ENCODE data around the gene PAEP.
"Not testable (repeated sequence)": the region's sequence is repeated elsewhere in the genome, so short reads cannot be mapped to it uniquely, and the experiment has no call there.

PAEP gene

DNA sequence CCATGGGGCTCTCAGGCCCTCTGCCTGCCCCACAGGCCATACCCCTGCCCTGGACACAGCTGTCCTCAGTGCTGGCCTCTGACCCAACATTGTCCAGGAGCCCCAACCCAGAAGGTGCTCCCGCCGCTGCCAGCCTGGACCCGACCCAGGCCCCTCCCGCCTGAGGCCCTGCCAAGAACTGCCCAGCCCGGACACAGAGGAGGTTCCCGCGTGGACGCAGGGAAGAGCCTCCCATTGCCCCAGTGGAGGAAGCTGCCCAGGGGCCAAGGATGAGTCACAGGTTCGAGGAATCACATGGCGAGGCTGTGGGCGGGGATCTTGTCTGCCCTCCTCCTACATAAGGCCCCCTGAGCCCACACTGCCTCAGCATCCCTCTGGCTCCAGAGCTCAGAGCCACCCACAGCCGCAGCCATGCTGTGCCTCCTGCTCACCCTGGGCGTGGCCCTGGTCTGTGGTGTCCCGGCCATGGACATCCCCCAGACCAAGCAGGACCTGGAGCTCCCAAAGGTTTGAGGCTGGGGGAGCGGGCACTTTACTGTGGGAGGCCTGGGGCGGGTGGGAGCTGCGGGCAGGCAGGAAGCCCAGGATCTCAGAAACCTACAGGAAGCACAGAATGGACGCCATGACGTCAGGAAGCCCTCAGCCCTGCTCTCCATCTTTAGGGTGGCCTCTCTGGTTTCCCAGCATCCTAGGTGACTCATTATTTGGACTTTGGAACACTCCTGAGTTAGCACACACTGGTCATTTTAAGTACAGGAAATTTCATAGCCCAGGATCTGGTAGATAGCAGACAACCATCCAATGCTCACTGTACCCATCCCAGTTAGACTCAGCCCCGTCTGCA is at the start of gene PAEP:
TSS of gene PAEP (plus strand) at position 366 of the 844 bp plus-strand sequence.
- no peak for DNase-seq

DNA sequence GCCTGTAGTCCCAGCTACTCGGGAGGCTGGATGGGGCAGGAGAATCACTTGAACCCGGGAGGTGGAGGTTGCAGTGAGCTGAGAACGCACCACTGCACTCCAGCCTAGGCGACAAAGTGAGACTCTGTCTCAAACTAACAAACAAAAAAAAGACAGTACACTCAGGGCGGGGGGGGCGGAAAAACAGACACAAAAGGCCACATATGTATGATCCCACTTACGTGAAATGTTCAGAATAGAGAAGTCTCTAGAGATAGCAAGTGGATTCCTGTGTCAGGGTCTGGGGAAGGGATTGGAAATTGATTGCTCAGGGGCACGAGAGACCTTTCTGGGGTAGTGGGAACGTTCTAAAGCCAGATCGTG is 49.3 kb upstream of the PAEP start:
- no peak for DNase-seq

DNA sequence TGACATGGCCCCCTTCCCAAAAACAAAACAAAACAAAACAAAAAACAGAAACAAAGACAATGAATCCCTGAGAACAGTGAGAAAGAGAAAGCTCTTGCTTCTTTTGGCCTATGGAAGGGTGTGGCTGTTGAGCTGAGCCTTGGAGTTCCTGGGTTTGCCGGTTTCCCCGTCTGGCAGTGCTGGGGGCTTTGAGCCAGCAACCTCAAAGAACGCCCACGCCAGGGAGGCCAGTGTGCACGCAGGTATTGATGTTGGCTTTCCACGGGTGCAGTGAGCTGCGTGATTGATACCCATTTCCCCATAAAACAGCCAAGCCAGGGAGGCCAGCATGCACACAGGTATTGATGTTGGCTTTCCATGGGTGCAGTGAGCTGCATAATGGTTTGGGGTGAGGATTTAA is 48.7 kb upstream of the PAEP start:
- no peak for DNase-seq

DNA sequence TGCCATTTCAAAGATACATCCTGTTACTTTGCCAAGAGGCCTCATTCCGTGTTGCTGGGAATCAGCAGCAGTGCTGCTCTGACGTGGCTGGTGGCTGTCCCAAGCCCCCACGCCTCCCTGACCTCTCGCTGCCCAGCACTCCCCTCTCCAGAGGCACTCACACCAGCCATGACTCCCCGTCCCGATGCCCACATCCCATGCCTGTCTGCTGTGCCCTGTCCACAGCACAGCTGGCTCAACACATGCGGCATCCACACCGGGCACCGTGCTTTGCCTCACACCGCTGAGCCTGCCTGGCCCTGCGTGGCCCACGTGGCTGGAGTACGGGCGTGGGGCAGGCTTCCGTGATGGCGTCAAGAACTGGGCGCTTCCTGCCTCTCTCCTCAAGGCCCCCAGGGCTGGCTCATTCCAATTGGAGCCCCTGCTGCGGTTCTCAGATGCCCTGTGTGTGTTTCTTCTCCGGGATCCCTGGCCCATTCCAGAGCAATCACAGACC is 48.2 kb upstream of the PAEP start:
- DNase-seq = no peak

DNA sequence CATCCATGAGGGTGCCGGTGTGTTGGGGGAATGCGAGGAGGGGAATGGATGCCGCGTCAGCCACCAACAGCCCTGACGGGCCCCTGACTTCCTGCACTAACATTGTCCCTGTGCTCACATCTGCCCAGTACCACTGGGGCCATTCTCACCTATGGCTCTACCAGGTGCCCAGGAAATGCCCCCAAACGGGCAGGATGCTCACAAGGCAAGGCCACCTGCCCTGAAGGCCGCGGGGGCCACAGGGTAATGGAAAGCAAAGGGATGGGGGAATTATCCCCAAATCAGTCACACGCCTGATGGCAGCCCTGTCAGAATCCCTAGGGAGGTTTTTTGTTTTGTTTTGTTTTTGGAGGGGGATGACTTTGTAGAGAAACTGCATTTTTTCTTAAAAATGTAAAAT is 47.6 kb upstream of the PAEP start:
- DNase-seq = not testable (repeated sequence)

DNA sequence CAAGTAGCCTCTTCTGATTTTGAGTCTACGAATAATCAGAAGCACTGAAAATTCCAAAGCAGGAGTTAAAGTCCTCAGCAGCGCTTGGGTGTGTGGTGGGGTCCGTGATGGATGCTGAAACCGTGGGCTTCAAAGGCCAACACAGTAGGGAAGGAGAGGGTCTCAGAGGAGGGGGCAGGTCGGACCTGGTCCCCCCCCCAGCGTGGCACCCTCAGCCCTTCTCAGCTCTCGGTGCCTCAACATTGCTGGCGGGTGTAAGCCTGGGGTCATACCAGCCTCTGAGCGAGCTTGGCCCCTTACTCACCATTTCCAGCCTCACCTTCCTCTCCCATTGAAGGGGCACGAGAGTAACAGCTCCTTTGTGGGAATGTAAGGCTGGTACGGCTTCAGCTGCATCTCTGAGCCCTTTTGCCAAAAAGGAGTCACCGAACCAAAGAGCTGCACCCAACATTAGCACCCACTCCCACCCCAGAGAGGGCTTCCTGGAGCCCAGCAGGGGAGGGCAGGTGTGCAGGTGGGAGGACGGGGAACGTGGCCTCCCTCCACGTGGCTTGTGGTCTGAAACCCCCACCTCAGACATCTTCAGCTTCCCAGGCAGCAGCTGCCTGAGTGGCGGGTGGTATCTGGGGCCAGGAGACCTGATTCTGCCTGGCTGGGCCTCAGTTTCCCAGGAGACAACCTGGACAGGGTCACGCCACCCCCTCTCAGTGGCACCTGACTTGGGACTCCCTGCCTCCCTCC is 47.0 kb upstream of the PAEP start:
- DNase-seq = no peak

DNA sequence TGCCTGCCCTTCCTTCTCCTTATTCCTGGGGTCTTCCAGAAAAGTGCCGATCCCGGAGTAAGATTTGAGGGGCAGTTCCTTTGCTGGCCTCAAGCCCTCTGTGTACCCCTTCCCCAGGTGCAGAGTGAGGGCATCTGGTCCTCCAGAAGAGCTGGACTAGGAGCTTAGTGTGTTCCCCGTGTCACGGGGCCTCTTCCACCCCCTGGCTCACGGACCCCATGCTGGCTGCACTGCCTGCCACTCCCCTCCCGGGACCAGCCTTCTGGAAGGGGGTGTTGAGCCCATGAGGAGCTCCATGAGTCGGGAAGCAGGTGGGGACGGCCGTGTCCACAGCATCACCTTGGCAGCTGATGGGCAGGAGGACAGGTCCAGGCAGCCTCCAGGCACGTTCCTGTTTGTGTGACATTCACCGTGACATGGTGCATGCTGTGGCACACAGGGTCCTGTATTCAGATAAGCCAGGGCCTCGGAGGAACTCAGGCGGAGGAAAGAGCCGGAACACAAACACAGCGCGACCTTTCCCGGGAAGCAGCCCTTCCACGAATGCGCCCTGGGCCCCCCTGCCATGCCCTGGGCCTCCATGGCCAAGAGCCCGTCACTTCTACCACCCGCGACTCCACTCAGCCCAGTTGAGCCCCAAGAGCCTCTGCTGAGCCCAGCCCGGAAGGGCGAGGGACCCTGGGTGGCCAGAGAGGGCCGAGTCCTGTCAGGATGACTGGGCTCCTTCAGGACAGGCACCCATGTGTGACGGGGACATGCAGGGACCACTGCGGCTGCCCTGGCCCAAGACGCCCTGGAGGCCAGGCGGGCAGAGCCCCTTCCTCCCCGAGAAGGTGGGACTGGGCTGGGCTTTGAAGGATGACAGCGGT is 46.2 kb upstream of the PAEP start:
- no peak for DNase-seq

DNA sequence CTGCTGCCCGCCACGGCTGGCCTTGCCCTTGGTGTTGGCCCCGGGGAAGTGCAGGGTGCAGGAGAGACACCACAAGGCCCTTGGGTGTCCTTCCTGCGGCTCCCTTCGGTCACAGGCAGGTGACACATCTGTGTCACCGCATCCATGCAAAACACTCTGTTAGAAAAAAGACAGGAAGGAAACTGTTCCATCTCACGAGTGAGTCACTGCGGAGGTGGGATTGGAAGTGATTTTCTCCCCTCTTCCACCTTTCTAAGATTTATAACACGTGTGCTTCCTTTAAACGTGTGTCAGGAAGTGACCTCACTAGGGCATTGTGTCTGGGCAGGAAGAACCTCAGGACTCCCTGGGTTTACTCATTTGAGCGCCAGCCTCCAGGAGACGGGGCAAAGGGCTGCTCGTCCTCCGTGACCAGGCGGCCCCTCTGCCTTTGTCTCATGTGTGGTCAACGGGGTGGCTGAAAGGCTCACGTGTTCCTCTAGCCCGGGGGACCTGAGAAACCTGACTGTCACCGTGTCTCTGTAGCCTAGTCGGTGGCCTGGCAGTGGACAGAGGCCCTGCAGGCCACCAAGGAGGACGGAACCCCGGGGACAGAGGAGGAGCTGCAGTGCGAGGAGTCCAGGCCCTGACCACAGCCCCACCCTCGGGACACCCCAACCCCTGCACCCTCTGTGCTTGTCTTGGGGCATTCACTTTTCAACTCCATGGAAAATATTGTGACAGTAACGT is 45.3 kb upstream of the PAEP start:
- DNase-seq = no peak

DNA sequence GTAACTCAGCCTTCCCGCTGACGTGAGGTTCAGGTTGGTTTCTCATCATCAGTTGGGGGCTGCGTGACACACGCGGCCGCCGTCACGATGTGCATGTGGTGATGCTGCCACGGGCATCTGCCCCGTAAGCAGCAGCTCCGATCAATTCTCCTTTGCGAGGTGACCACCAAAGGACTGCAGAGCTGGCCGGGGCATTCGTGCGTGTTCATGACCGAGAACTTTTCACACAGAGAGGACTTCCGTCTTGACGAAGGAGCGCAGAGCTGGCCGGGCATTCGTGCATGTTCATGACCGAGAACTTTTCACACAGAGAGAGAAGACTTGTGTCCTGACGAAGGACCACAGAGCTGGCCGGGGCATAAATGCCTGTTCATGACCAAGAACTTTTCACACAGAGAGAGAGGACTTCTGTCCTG is 44.1 kb upstream of the PAEP start:
- no peak for DNase-seq

DNA sequence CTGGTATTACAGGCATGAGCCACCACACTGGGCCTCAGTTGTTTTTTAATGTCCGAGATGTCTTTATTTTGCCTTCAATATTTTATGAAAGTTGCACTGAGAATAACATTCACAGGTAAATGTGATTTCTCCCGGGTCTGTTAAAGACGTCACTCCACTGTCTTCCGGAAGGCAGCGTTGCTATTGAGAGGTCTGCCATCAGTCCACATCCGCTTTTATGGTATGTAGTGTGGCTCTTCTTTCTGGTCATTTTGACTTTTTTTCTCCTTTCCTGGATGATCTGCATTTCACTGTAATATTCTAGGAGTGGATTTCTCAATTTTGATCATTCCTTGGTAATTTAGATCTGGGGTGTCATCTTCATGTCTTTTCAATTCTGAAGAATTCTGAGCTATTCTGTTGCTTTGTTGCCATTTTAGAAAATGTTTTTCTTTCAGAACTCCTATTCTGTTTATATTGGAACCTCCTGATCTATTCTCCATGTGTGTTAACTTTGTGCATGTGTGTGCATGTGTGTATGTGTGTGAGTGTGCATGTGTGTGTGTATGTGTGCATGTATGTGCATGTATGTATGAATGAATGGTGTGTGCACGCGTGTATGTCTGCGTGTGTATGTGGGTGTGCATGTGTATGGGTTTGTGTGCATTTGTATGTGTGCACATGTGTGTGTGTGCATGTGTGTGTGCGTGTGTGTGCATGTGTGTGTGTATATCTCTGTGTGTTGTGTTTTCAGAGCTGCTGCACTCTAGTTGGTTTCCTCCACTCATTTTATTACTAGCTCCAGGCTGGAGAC is 42.2 kb upstream of the PAEP start:
- DNase-seq = no peak

DNA sequence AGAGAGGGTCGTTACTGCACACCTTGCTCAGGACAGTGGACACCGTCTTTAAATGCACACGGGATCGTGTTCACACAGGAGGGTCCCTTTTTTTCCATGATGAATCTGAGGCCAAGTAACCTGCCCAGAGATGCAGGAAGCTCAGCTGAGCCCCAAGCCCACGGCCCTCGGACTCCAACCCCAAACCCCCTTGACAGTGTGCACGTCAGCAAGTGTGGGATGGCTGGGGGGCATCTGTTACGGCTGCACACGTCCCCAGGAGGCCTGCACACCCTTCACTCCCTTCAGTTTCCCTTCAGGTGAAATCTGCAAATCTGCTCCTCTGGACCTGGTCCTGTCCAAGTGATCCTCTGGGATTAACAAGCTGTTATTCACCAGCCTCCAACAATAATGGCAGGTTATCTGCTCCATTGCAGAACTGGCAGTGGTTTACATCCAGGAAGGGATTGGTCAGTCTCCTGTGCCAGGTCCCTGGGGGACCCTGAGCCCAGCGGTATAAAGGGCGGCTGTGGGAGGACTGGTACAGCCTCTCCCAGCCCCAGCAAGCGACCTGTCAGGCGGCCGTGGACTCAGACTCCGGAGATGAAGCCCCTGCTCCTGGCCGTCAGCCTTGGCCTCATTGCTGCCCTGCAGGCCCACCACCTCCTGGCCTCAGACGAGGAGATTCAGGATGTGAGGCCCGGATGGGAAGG is 40.5 kb upstream of the PAEP start, which contains the start of gene LCN1:
TSS of gene LCN1 (plus strand) at position 525 of the 692 bp plus-strand sequence. CDS start at position 583, 58 bp downstream.
- no peak for DNase-seq

DNA sequence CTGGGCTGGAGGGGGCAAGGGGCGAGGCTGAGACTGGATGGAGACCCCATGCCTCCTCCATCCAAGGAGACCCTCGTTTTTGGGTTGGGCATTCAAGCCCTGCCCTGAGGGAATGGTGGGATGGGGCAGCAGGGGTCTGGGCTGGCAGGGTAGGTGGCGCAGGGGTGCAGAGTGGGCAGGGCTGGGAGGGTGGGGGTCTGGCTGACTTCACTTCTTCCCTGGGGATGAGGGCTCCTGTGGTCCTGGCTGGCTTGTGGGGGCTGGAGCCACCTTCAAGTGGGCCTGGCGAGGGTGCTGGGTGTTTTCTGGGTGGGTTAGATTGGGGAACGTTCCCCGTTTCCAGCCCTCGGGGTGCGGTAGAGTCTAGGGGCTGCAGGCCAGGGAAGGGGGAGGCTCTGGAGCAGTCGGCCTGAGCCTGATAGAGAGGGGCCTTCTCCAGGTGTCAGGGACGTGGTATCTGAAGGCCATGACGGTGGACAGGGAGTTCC is 39.9 kb upstream of the PAEP start:
- no peak for DNase-seq

DNA sequence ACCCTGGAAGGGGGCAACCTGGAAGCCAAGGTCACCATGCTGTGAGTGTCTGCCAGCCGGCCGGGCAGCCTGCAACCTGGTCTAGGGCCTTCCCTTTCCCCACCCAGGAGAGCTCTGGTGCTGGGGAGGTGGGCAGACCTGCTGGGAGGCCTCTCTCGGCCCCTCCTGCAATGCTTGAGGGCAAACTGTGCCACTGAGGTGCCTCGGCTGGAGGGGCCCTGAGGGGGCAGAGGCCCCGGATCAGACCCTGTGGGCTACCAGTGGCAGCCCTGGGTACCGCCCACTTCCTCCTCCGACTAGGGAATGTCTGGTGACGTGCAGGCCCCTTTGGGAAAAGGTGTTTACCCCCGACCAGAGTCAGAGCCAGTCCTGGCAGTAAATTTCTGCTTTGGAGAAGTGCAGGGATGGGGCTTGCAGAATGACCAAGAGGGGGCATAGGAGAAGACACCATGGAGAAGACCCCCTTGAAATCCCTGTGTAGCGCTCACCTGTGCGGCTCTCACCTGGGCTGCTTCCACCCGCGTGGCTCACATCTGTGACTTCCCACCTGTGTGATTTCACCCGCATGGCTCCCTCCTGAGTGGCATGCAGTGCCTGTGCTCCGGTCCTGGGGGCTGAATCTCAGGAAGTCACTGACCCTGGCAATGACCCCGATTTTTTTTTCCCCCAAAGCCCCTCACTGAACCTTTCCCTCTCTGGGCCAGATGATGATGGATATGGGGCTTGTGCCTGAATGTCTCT is 39.2 kb upstream of the PAEP start:
- DNase-seq = no peak

DNA sequence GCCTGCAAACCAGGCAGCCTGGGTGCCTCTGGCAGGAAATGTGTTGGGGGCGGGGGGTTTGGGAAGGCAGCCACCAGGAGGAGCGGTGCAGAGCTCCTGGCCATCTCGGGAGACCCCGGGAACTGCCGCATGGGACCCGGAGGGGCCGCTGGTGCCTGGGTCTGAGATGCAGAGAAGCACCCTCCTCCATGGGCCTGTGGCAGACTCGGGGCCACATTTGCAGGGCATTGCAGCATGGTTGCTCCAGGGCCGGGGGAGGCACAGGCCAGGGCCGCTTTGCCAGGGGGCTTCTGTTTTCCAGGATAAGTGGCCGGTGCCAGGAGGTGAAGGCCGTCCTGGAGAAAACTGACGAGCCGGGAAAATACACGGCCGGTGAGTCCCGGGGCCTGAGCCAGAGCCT is 38.6 kb upstream of the PAEP start:
- no peak for DNase-seq

DNA sequence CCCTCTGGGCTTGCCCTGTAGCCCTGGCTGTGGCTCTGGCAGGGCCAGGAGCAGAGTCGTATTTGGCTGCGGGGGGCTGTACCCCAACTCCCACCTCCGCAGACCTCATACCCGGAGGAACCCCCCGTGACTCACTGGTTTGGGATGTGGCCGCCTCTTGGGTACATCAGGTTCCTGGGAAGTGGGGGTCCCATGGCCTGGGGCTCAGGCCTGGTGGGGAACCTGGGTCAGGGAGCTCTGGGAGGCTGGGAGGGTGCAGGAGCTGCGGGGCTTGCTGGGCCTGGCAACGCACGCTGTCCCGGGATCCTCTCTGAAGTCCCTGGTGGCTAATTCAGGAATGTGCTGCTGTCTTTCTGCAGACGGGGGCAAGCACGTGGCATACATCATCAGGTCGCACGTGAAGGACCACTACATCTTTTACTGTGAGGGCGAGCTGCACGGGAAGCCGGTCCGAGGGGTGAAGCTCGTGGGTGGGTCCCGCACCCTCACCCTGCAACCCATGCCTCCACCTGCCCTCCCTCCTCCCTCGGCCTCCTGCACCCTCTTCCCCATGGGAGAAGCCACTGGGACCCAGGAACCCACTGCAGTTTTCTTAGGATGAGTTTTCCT is 37.9 kb upstream of the PAEP start:
- DNase-seq = no peak

DNA sequence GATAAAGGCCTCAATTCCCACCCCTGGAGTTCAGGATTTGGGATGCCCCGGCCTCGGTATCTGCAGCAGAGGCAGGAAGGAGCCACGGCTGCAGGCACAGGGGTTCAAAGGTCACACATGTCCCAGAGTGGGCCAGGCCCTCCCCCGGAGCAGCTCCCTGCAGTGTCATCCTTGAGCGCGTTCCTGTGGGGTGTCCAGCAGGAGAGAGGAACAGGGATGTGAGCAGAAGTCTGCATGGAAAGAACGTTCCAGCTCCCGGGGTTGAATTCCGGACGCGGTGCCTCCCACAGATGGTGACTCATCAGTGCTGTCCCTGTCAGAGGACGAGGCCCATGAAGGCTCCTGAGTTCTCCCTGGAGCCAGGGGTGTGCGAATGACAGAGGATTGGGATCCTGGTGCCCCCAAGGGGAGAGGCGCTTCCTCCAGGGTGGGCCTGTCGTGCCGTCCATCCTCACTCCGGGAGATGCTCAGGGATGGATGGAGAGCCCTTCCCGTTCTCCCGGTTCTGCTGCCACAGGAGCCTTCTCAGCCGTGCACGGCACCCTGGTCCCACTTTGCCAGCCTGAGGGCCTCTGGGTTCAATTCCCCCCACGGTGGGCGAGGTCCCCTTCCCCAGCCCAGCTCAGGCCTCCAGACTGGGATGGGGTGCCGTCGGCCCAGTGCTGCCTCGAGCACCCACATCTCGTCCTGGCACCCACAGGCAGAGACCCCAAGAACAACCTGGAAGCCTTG is 37.3 kb upstream of the PAEP start:
- DNase-seq = no peak

DNA sequence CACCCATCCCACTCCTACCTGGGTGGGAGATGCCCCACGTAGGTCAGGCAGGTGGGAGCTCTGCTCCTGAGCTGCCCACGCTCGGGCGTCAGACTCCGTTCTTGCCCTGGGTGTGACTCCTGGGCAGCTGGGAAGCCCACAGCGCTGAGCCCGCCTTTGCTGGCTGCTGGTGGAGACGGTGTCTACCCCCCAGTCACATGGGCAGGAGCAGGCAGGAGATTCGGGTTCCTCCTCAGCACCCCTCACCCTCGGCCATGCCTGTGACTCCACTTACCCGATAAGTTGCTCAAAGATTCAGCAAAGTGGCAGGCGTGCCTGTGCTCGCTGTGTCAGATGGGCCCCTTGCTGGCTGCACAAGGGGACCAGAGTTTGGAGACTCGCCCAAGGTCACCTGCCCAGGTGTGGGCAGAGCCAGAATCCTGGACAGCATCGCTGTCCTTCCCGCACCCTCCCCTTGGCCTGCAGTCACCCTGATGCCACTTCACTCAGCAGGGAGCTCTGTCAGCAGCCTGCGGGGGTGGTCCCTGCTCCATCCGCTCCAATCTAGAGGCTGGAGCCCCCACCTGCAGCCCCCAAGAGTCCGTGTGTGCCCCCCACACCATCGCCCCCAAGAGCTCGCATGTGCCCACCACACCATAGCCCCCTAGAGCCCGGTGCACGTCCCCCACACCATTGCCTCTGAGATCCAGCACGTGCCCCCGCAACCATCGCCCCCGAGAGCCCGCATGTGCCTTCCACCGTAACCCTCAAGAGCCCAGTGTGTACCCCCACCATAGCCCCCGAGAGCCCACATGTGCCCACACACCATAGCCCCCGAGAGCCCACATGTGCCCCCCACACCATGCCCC is 36.1 kb upstream of the PAEP start:
- DNase-seq = no peak

Measured in CD4-positive, alpha-beta T cell treated with Interleukin-21 for 1 hour (primary cell).